ENCODE data around the gene RPP14.
"Not testable (repeated sequence)": the region's sequence is repeated elsewhere in the genome, so short reads cannot be mapped to it uniquely, and the experiment has no call there.

RPP14 gene

DNA sequence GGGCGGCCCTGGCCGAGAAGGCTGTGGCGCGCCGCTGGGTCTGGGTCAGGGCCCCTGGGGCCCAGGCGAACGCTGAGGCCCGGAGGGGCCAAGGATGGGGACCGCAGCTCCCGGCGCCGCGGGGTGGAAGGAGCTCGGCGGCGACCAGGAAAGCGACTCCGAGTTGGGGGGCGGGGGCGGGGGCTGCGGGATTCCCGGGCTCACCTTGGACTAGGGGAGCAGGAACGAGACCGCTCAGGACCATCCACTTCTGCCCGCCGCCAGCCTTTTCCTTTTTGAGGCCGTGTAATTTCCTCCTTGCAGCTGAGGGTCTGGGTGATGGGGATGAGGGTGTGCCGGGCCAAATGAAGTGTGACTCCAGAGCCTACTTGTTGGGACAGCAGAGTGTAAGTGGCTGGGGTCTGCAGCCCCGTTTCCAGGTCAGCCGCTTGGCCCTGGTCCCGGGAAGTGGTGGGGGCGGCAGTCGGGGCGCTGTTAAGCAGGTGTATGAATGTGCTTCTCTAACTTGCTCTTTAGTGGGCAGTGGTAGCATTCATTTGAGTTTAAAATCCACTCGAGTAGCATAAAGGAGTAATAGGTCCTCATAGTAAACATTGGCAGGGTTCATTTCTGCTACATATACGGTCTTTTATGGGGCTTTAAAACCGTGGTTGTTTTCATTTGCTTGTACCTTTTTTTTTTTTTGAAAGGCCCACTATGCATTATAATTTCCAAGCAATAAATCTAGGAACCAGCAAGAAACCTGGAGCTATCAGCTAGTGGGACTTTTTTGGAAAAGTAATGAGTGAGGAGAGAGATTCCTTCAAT, 27.4 kb downstream of the RPP14 start:
- no peak for FAIRE-seq

DNA sequence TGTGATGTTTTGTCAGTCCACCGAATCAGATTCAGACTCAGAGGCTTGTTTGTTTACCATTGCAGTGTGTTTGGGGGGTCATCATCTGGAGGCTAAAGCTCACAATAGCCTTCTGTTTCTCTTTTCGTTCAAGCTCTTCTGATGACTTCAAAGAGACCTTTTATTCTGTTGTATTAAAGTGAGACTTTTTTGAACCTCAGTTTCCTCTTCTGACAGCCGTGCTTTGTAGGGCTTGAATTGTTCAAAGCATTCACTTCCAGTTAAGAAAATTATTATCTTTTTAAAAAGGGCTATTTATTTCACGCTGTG, 27.9 kb downstream of the RPP14 start:
- no peak for FAIRE-seq

DNA sequence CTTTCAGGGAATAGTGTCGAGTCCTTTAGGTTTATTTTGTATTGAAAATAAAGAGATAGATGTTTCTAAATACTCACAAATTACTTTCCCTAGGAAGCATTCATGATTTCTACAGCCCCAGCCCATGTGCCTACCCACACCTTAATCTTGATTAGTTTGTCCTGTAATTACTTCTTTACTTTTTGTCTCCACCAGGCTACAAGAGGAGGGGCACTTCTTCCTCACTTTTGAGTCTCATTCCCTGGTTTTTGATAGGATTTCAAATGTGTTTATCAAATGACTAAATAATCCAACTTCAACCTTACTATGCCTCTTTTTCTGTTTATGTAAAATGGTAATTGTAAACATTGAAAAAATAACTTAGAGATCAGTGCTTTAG, 28.4 kb downstream of the RPP14 start:
- FAIRE-seq = no peak

DNA sequence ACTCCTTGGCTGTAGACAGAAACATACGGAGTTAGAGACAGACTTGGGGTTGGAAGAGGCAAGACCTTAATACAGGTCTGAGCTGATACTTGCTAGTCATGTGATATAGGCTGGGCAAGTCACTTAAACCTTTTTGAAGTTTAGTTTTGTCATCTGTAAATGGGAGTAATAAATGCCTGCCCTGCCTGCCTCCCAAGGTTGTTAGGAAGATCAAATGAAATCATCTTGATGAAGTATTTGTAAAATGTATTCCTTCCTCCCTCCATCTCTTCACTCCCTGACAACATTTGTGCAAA, 29.6 kb downstream of the RPP14 start:
- FAIRE-seq = no peak

GRCh38 chr3:58336135-58336882, 30.3 kb downstream of the RPP14 start:
- FAIRE-seq = no peak

DNA sequence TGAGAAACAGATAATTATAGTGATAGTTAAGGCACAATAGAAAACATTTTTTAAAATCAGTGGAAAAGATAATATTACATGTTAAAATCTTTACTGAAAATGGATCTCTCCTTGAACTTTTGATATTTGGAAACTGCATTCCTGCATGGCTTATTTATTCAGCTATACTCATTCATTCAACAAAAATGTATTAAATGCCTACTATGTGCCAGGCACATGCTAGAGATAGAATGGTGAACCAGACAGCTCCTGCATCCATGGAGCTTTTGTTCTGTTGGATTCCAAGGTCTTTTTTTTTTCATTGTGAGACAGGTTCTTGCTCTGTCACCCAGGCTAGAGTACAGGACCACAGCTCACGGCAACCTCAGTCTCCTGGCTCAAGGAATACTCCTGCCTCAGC, 31.1 kb downstream of the RPP14 start:
- no peak for FAIRE-seq

GRCh38 chr3:58339146-58339545, 33.1 kb downstream of the RPP14 start:
- FAIRE-seq = not testable (repeated sequence)

- no peak for FAIRE-seq
These were observed 34.7 kb downstream of the RPP14 start for GRCh38 chr3:58340594-58341244.

DNA sequence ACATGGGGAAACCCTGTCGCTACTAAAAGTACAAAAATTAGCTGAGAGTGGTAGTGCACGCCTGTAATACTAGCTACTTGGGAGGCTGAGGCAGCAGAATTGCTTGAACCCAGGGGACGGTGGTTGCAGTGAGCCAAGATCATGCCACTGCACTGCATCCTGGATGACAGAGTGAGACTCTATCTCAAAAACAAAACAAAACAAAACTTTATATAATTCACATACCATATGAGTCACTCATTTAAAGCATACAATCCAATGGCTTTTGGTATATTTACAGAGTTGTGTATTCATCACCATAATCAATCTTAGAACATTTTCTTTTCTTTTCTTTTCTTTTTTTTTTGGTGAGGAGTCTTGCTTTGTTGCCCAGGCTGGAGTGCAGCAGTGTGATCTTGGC, 35.3 kb downstream of the RPP14 start:
- FAIRE-seq = no peak

DNA sequence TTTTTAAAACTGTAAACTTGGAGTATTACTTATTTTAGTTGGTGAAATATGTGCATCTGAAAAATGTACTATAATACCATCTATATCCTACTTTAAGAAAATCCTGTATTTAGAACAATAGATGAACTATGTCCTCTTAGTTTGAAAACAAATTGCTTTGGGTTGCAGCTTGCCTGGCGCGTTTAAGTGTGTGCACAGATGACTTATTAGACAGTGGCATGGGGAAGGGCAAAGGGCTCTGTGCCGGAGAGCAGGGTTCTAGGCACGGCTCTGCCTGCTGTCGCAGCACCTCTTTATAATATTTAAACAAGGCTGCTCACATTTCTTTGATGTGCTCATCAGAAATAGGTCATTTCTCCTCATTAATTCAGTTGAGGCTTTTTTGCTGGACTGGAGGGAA, 36.6 kb downstream of the RPP14 start:
- no peak for FAIRE-seq

GRCh38 chr3:58345457-58345856, 39.4 kb downstream of the RPP14 start:
- FAIRE-seq = no peak

DNA sequence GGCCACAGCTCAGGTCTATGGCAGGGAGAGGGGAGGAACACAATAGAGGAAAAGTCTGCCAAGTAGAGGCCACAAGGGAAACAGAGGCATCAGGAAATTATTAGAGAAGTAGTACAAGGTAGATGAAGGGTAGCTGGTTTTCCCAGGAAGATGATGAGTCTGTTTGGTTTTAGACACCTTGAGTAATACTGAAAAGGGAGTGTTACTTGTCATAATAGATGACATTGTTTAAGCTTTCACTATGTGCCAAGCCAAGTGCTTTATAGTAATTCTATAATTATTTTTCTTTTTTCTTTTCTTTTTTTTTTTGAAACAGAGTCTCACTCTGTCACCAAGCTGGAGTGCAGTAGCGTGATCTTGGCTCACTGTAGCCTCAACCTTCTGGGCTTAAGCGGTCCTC, 40.3 kb downstream of the RPP14 start:
- FAIRE-seq = no peak

- FAIRE-seq = no peak
These were observed 41.9 kb downstream of the RPP14 start for GRCh38 chr3:58347984-58348383.

DNA sequence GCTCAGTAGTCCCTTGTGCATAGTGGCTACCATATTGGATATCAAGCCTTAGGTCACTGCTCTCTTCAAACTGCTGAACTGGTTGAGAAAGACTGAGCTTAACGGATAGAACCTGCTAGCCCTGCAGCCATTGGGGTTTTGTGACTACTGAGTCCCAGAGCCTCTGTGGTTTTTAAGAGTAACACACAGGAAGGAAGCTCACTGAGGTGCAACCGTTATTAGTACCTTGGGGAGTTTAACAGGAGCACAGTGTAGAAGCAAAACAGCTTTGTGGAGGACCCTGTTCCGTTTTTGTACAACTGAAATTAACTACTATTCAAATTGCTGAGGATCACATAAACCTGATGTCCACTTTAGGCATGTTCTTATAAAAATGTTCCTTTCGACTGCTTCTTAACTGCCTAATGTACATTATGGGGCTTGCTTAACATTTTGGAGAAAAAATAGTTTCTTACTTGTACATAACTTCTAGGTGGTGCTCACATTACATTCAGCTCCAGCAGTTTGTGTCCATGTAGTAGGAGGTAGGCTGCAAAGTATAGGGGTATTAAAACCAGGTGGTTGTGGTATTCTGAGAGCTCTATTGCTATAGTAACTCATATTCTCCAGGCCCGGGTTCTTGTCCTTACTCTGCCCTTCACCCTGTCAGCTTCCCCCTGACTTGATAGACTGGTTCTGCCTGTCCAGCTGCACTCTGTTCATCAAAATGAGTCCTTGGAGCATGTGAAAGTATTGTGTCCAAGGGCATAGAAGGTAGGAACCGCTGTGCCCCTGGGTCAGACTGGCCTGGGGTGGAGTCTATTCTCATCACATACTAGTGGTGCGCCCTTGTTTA, 44.0 kb downstream of the RPP14 start:
- no peak for FAIRE-seq

- FAIRE-seq = no peak
These were observed 44.6 kb downstream of the RPP14 start for GRCh38 chr3:58350627-58351013.

DNA sequence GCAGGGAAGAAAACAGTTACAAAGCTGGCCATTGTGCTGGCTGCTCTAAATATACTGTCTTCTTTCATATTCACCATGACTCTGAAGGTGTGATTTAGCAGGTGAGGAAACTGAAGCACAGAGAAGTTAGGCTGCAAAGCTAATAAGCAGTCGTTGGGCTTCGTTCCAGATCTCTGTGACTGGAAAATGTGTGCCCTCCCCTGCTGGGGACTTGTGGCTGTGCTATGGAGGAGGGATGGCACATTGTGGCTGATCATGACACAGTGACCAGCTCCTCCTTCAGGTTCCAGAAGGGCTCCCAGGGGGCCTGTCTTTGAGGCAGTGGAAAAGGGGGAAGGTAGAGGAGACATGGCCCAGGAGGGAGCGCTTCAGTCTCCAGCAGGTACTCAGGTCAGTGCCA, 45.9 kb downstream of the RPP14 start:
- no peak for FAIRE-seq

GRCh38 chr3:58352626-58353025, 46.6 kb downstream of the RPP14 start:
- no peak for FAIRE-seq

- no peak for FAIRE-seq
These were observed 47.9 kb downstream of the RPP14 start for GRCh38 chr3:58353722-58354553.

GRCh38 chr3:58355179-58355578, 49.1 kb downstream of the RPP14 start:
- FAIRE-seq = no peak

- no peak for FAIRE-seq
These were observed 50.0 kb downstream of the RPP14 start for GRCh38 chr3:58356054-58356453.

DNA sequence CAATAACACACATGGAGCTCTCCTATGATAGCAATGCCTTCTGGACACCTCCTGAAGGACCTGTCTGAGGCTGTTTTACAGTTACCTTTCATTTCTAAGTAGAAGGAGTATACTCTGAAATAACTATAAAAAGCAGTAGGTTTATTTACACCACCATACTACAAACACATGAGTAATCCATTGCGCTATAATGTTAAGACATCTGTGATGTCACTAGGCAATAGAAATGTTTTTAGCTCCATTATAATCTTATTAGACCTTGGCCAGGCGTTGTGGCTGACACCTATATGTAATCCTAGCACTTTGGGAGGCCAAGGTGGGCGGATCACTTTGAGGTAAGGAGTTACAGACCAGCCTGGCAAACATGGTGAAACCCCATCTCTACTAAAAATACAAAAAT, 51.4 kb downstream of the RPP14 start:
- no peak for FAIRE-seq

- FAIRE-seq = no peak
These were observed 52.0 kb downstream of the RPP14 start for GRCh38 chr3:58358092-58358491.

DNA sequence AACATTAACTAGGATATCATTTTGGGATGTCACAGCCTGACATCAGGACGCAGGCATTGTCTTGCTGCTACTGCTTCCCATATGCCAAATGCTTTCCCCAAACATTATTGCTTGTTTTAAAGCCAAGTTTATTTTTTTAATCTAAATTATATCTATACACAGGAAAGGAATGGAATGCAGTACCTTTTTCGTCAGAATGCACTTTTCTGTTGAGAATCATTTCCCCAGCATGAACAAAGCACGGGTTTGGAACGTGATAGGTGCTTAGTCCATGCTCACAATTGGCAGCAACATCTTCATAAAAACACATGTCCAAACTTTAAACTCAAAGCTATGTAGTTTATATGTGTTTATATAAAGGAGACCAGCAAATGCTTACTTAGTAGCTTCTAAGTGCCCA, 52.8 kb downstream of the RPP14 start:
- FAIRE-seq = no peak

All from G401.6 (cell line).